ACC112 (cell line): ENCODE results near the gene GNAS.
A peak's percentile ranks its signal among the peaks of the same experiment; 100 is the strongest.

Experiments
- H2AFZ ChIP-seq: fragments of 200-600 bp; sonication (generic); one replicate; pipeline ENCODE4 v1.6.0; 2017; ENCODE audit warnings: antibody characterized with exemption, low read length; ENCODE audit not compliant: unreplicated experiment
- H3K27ac ChIP-seq: fragments of 200-600 bp; sonication (generic); 2 replicates; pipeline ENCODE4 v1.5.1; 2014; ENCODE audit warnings: low read depth, mild to moderate bottlenecking, antibody characterized with exemption, low read length, moderate library complexity
- H3K27me3 ChIP-seq: fragments of 200-600 bp; sonication (generic); 2 replicates; pipeline ENCODE4 v1.6.1; 2014; ENCODE audit warnings: mild to moderate bottlenecking, antibody characterized with exemption, low read length, moderate library complexity, mixed read lengths; ENCODE audit not compliant: insufficient read depth
- H3K36me3 ChIP-seq: fragments of 200-600 bp; sonication (generic); 2 replicates; pipeline ENCODE4 v1.6.1; 2016; ENCODE audit warnings: mild to moderate bottlenecking, antibody characterized with exemption, low read length, moderate library complexity, mixed read lengths; ENCODE audit not compliant: insufficient read depth
- H3K4me1 ChIP-seq: fragments of 200-600 bp; sonication (generic); one replicate; pipeline ENCODE4 v1.6.1; 2016; ENCODE audit warnings: low read length, mixed read lengths; ENCODE audit not compliant: insufficient read depth, unreplicated experiment, control insufficient read depth
- H3K4me3 ChIP-seq: fragments of 200-600 bp; sonication (generic); 2 replicates; pipeline ENCODE4 v1.5.1; 2014; ENCODE audit warnings: mild to moderate bottlenecking, low read depth, low read length
- H3K79me2 ChIP-seq: fragments of 200-600 bp; sonication (generic); one replicate; pipeline ENCODE4 v1.6.0; 2016; ENCODE audit warnings: low read length; ENCODE audit not compliant: control insufficient read depth, unreplicated experiment, insufficient read depth

Gene GNAS

DNA sequence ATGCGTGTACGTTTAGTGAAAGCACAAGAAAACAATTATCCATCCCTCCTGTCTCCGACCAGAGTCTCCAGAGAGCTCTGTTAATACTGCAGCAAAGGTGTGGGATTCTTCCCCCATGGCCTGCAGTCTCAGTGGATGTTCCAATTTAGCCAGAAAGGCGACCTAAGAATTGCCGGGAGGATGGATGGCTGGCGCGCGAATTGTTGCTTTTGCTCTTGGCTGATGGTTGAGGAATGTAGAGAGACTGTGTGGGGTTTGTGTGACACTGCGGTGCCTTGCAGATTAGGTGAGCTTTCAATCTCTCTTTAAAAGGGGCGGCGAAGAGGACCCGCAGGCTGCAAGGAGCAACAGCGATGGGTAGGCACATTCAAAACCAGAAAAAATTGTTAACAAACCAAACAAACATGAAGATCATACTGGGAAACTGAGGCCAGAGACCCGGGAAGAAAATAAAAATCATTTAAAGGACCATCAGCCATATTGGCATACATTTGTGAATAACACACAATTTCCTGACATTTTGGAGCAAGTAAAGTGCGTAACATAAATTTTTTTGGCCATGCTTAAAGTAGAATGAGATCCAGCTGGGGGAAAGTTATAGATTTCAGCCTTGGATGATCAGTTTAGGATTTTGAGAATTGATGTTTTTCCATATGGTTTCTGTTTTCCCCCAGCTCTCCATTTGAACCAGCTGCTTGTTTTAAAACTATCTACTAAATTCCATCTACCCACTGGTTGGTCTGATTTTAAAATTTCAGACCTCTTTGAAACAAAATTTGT lies 46.3 kb downstream of the GNAS start:
- H3K4me1 ChIP-seq: peaks cover 29% of the 10 kb centered on the region
- no peak overlapping the region for H3K27ac ChIP-seq
- no peak overlapping the region for H2AFZ ChIP-seq
- peaks cover 8% of the 10 kb centered on the region for H3K36me3 ChIP-seq
- H3K27me3 ChIP-seq: no peaks in the 10 kb centered on the region
- H3K4me3 ChIP-seq: no peak overlapping the region
- H3K79me2 ChIP-seq: peaks cover 95% of the 10 kb centered on the region

DNA sequence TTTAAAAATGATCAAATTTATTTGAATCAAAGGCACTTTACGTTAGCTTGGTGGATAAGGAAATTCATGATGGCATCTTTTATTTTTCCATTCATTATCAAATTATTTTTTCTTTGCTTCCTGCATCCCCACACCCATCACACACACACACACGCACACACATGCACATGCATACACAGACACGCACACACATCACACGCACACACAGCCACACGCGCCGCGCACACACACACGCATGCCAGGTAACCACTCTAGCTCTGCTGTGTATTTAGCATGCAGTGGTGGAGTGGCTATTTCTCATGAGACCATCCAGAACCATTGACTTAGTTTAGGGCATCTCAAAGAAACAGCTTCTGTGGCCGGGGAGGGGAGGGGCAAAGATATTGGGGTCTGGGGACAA lies 47.0 kb downstream of the GNAS start:
- no peak overlapping the region for H3K27ac ChIP-seq
- H3K27me3 ChIP-seq: no peaks in the 10 kb centered on the region
- peaks cover 8% of the 10 kb centered on the region for H3K36me3 ChIP-seq
- peaks cover 23% of the 10 kb centered on the region for H3K4me1 ChIP-seq
- H2AFZ ChIP-seq: no peak overlapping the region
- H3K4me3 ChIP-seq: no peak overlapping the region
- peaks cover 90% of the 10 kb centered on the region for H3K79me2 ChIP-seq

DNA sequence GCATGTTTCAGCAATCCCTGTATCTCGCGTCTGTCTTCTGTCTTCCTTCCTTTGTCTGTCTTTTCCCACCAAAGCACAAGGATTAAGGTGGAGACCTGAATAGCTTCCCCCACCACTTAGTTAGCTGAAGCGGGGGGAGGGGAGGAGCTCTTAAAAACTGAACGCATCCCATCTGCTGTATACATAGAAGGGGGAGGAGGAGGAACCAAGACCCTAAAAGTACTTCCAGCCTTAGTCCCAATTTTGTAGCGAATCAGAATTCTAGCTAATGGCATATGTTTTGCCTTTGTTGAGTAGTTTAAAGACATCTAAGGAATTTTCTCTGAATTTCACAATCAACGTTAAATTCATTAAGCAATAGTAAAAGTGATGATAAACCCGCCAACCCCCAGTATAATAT lies 47.9 kb downstream of the GNAS start:
- Histone ChIP-seq H3K27ac (no peak overlapping the region), H3K79me2 (peaks cover 88% of the 10 kb centered on the region), H3K4me3 (no peak overlapping the region), H2AFZ (no peak overlapping the region), H3K4me1 (peaks cover 14% of the 10 kb centered on the region), H3K27me3 (no peaks in the 10 kb centered on the region), H3K36me3 (peaks cover 16% of the 10 kb centered on the region)

DNA sequence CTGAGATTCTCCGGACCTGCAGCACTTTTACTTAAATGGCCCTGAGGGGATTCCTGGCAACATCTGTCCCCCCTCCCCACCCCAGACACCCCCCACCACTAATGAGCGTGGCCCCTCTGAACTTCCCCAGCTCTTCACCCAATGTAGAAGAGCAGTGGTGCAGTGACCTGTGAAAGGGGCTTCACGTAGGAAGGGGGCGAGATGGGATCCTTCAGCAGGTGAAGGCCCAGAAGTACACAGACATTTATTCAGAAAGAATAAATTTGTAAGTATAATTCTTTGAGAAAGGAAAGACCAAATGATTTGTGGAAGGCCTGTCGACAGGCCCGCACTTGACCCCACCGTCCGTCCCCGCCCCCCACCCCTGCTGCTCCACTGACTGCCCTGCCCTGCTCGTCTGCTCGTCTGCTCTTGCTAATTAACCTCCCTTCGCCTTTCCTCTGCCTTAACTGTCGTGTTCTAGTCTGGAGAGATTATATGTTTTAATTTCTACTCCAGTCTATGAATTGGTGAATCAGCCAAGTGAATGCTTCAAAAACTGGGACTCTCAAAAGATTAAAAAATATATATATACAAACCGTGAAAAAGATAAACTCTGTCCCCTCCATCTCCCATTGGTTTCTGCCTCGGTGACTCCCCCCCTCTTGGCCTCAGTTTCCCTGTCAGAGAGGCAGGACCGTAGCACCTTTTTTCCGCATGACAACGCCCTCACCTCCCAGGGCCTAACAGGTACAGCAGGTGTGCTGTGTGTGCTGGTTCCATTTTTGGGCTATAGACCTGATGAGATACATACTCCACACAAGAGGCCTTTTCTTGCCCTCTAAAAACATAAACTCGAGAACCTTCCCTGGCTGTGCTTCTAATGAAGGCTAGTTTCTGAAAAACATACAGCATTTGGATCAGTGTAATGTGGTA lies 49.2 kb downstream of the GNAS start:
- Histone ChIP-seq H3K36me3 (peaks cover 18% of the 10 kb centered on the region), H3K4me3 (no peak overlapping the region), H3K4me1 (peaks cover 4% of the 10 kb centered on the region)

DNA sequence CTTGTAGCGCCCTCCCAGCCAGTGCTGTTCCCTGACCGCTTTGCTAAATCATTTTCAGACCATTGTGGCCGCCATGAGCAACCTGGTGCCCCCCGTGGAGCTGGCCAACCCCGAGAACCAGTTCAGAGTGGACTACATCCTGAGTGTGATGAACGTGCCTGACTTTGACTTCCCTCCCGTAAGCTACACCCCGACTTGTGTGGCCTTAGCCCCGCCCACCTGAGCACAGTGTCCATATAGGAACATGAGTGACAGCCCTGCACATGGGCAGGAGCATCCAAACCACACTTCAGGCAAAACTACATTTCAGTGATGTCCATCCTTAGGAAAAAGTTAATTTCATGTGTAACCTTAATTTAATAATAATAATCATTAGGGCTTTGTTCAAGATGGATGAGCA lies 51.1 kb downstream of the GNAS start:
- peaks cover 62% of the 10 kb centered on the region for H3K79me2 ChIP-seq
- peaks cover 23% of the 10 kb centered on the region for H3K36me3 ChIP-seq
- H2AFZ ChIP-seq: no peak overlapping the region
- H3K27ac ChIP-seq: no peak overlapping the region
- no peak overlapping the region for H3K4me3 ChIP-seq
- H3K4me1 ChIP-seq: peaks cover 18% of the 10 kb centered on the region
- no peaks in the 10 kb centered on the region for H3K27me3 ChIP-seq

More for the DNA sequence above, 49.2 kb downstream of the GNAS start:
- no peaks in the 10 kb centered on the region for H3K27me3 ChIP-seq
- peaks cover 75% of the 10 kb centered on the region for H3K79me2 ChIP-seq
- H2AFZ ChIP-seq: no peak overlapping the region
- no peak overlapping the region for H3K27ac ChIP-seq

DNA sequence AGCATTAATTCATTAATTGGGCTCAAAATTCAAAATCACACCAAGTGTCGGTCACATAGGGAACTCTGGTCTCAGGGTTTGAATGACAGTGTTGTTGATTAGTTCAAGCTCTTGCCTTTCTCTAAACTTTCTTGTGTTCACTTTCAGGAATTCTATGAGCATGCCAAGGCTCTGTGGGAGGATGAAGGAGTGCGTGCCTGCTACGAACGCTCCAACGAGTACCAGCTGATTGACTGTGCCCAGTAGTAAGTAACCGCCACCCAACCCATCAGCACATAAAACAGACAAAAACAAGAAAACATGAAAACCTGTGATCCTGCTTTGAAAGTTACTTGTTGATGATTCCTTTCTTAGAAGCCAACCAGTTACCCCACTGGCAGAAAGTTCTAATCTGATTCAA lies 52.7 kb downstream of the GNAS start:
- Histone ChIP-seq H3K27ac (no peak overlapping the region), H3K27me3 (no peaks in the 10 kb centered on the region), H2AFZ (no peak overlapping the region), H3K4me1 (peaks cover 18% of the 10 kb centered on the region), H3K79me2 (peaks cover 53% of the 10 kb centered on the region), H3K4me3 (no peak overlapping the region), H3K36me3 (peaks cover 38% of the 10 kb centered on the region)

DNA sequence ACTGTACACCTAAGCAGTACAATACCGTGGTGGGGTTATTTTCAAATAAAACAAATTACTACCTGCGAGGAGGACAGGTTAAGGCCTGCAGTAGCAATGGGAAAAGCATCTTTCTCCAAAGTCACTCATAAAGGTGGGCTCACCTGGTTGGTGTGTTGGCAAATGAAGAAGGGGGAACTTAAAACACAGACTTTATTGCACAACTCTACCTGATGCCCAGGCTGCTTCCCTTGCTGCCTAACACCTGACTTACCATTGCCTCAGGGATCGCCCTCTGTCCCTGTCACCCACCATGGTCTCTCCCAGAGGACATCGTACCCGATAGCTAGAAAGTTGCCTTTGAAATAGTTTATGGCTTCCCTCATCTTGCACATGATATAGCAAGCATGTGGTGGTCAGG lies 53.6 kb downstream of the GNAS start:
- Histone ChIP-seq H3K27ac (no peak overlapping the region), H3K4me1 (peaks cover 18% of the 10 kb centered on the region), H3K79me2 (peaks cover 44% of the 10 kb centered on the region), H3K4me3 (no peak overlapping the region), H3K27me3 (no peaks in the 10 kb centered on the region), H2AFZ (no peak overlapping the region), H3K36me3 (peaks cover 47% of the 10 kb centered on the region)

DNA sequence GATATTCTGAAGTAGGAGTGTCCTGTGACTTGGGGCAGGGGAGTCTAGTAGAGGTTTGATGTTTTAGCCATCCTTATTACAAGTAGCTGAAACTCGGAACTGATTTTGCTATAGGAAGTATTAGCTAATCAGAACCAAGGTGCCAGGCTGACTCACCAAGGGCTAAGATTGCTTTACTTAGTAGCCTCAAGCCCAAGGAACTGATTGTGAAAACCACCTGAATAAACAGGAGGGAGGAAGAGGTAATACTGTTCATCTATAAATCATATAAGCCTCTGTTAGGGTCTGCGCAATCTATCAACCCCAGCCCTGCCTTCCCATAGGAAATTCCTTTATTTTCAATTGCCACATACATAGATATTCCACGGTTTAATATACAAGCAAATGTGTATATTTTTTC lies 54.4 kb downstream of the GNAS start:
- H3K4me3 ChIP-seq: peak overlapping the region; percentile 54
- H3K27ac ChIP-seq: peak overlapping the region; percentile 79
- peaks cover 38% of the 10 kb centered on the region for H3K79me2 ChIP-seq
- H3K4me1 ChIP-seq: peaks cover 18% of the 10 kb centered on the region
- peaks cover 53% of the 10 kb centered on the region for H3K36me3 ChIP-seq
- H2AFZ ChIP-seq: no peak overlapping the region
- H3K27me3 ChIP-seq: no peaks in the 10 kb centered on the region

DNA sequence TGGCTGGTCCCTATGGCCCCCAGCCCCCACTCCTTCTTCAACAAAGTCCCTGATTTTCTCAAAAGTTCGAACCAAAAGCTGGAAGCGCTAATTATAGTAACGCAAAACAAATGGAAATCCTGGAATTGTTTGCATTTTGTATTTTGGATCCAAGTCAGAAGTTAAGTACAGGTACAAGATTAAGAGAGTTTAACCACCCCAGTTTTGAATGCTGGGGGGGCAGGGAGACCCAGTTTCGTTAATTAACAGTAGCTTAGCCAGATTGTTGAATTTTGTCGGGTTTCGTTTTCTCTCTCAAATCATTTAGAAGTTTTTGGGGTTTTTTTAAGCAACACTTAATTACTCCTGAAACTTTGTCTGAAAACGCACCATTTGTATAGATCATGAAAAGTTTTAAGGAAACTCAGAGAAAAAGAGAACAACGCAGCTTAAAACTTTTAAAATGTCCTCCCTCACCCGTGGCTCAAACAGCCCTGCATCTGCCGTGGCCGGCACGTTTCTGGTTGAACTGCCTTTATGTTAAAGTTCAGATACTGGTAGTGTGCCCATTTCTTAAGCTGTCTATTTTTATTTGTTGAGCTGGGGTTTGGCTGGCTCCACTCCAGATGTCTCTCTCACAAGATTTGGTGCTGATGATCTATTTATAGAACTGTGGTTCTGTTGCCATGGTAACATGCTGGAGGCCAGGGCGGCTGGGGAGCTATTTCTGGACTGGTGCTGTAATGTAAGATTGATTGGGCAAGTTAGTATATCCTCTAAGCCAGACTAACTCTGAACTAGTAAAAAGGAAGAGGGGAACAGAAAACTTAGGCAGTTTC lies 55.0 kb downstream of the GNAS start:
- peak overlapping the region; percentile 79 for H3K27ac ChIP-seq
- H3K79me2 ChIP-seq: peaks cover 32% of the 10 kb centered on the region
- peaks cover 53% of the 10 kb centered on the region for H3K36me3 ChIP-seq
- H3K4me3 ChIP-seq: peak overlapping the region; percentile 54
- H3K4me1 ChIP-seq: peaks cover 18% of the 10 kb centered on the region
- H2AFZ ChIP-seq: no peak overlapping the region
- no peaks in the 10 kb centered on the region for H3K27me3 ChIP-seq

DNA sequence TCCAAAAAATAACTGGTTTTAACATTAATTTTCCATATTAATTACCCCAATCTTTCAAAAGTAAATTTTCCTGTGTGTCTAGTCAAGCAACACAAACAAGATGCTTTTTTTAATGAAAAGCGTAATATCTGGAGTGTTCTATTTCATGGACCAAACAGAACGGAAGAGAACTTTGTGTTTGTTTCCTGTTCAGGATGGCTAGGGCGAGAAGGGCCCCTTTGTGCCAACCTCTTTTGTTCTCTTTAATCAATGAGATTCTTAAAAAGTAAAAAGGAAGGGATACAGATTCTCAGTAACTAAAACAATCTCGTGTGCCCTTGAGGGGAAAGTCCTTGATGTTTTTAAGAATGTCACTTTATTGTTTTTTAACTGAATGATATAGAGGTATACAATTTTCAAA lies 55.7 kb downstream of the GNAS start:
- Histone ChIP-seq H3K4me1 (peaks cover 18% of the 10 kb centered on the region), H3K27me3 (no peaks in the 10 kb centered on the region), H3K4me3 (0 out of 2 replicates have a peak overlapping the region, but pooled peaks have one; percentile 15), H3K79me2 (peaks cover 28% of the 10 kb centered on the region), H3K27ac (peak overlapping the region; percentile 79), H3K36me3 (peaks cover 53% of the 10 kb centered on the region), H2AFZ (no peak overlapping the region)
